ENCODE data around the gene CASR.

DNA sequence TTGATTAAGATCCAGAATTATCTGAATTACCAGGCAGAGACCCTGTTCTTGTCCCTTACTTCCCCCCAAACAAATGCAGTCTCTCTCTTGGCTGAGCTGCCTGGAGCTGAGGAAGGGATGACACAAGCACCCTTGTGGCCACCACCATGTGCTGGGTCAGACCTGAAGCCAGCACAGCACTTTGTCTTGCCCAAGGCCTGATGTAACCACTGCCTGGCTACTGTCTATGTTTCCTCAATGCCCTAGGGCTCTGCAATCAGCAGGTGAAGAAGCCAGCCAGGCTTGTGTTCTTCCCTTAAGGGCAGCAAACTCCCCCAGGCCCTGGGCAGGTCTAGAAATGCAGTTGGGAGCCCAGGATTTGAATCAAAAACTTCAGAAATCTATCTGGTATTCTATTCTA lies 15.8 kb upstream of the CASR start:
- TF ChIP-seq POLR2AphosphoS5 (IDR thresholded peaks at IDR 0.05; ENCODE audit: borderline replicate concordance, low read depth, low read length) (no peak), EZH2 (IDR thresholded peaks at IDR 0.05) (no peak), FOXP2 (optimal IDR thresholded peaks at IDR 0.05; ENCODE audit: control extremely low read depth, extremely low read length, insufficient read depth) (no peak)
